HG03103 (cell line): Measurements from ENCODE around the gene RXRA.
"Not testable (repeated sequence)": the region's sequence is repeated elsewhere in the genome, so short reads cannot be mapped to it uniquely, and the experiment has no call there.

Source experiments
- ATAC-seq: cut with Tn5 transposase; IDR thresholded peaks from one replicate; pipeline ENCODE4 v1.9.1; 2021; ENCODE audit warnings: low read depth; ENCODE audit not compliant: unreplicated experiment

Gene RXRA

DNA sequence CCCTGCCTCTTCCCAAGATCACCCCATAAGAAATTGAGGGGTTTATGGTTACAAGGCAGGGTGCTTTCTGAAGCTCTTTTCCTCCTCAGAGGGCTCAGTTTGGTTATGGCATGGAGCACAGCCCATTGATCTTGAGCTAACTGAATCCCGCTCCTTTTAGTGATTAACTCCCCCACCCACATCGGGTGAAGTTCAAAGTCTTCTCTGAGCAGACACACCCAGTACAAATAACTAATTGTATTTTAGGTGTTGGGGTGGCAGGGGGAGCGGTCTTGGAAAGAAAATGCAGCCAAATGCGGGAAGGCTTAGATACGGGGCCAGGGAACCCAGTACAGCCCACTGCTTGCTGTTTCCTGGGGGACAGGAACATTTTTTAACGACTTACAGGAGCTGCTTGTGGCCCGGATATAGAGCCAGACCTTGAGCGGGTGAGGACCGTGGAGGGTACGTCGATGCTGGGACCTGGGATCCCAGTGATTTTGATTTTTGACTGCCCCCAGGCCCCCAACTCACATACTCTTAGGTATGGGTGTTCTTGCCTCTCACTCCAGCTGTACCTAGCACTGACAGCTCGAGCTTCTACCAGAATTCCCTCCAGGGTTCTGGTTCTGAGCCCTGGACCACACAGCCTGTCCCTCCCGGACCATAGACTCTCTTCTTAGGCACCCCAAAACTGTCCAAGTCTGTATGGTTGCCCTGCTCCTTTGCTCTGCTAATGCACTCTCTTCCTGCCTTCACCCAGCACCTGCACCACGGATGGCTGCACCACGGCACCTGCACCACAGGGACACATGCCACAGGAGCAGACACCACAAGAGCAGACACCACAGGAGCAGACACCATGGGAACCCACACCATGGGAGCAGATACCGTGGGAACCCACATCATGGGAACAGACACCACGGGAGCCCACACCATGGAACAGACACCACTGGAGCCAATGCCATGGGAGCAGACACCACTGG lies 18.3 kb upstream of the RXRA start:
- ATAC-seq: no peak

DNA sequence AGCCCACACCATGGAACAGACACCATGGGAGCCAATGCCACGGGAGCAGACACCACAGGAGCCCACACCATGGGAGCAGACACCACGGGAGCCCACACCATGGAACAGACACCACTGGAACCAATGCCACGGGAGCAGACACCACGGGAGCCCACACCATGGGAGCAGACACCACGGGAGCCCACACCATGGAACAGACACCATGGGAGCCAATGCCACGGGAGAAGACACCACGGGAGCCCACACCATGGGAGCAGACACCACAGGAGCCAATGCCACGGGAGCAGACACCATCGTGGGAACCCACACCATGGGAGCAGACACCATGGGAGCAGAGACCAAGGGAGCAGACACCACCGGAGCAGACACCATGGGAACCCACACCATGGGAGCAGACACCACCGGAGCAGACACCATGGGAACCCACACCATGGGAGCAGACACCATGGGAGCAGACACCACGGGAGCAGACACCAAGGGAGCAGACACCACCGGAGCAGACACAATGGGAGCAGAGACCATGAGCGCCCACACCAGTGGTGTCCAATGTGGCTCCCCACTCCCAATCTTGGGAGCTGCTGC lies 17.5 kb upstream of the RXRA start:
- not testable (repeated sequence) for ATAC-seq

DNA sequence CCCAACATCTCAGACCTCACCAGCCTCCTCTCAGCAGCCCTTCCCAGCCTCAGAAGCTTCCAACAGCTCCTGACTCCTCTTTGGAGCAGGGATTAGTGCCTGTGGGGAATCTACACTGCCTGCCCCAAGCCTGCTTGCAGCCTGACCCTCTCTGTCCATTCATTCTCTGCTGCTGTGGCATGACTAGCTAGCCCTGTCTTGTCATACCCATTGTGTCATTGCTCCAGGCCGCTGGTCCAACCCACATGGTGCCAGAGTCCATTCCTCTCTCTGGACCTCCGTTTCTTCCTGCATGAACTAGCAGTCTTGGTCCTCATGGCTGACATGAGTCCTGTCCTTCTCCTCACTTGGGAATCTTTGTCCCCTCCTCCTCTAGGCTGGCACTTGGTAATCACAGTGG lies 12.8 kb upstream of the RXRA start:
- ATAC-seq: no peak

DNA sequence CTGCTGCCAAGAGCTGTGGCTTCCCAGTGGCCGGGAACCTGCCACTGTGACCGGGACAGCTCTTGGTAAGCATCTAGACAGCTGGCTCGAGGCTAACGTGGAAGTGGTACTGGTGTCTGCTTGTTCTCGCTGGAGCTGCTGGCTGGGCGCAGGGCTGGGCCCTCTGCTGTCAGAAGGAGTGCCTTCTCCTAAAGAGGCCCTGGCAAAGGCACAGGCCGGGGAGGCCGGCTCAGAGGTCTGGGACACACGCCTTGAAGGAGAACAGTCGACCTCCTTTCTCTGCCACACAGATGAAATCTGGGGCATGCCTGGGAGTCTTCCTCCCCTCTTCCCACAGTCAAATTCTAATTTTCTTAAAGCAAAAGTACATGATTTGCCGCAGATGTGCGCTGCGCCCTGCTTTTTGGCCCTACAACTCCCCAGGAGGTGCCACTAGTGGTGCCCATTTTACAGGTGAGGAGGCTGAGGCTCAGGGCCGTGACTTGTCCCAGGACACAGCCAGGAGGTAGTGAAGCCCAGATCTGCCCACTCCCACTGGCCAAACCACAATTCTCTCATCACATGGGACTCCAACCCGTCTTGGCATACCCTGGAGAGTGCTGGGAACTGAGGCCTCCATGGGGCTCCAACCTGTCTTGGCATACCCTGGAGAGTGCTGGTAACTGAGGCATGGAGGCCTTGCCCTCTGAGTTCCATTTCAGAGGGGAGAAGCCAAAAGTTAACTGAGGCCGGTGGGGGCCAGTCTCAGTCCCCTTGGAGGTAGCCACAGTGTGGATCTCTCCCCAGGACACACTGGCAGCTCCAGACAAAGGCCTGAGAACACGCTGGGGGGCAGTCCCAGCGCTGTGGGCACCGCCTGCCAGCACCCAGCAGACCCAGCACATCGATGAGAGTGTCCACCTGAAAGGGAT lies 12.0 kb upstream of the RXRA start:
- ATAC-seq: no peak

DNA sequence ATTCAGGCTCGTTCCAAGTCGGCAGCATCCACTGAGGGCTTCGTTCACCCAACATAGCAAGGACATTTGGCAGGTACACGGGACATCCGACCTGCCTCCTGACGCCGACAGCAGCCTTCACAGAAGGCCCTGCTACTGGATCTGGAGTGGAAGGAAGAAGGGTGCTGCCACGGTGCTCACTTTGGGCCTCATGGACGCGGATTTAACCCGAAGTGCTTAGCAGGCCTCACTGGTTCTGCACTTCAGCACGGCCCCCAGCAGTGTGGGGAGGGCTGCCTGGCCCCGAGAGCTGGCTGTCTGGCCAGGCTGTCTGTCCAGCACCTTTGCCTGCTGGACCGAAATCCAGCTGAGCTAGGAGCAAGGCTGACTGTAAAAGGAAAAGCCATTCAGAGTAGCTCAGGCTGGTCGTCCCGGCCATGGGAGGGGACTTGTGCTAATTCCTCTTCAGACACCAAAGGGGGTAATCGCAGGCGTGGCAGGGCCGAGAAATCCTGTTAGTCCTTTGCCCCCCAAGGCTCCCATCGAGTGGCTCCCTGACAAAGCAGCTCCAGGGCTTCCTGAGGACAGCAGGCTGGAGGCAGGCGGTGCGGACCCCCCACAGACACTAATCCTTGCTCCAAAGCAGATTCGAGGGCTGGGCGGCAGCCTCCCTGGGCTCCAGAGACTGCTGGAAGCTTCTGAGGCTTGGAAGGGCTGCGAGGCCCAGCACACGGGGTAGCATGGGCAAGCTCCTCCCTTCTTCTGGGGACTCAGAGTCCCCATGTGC lies 11.1 kb upstream of the RXRA start:
- ATAC-seq: no peak

DNA sequence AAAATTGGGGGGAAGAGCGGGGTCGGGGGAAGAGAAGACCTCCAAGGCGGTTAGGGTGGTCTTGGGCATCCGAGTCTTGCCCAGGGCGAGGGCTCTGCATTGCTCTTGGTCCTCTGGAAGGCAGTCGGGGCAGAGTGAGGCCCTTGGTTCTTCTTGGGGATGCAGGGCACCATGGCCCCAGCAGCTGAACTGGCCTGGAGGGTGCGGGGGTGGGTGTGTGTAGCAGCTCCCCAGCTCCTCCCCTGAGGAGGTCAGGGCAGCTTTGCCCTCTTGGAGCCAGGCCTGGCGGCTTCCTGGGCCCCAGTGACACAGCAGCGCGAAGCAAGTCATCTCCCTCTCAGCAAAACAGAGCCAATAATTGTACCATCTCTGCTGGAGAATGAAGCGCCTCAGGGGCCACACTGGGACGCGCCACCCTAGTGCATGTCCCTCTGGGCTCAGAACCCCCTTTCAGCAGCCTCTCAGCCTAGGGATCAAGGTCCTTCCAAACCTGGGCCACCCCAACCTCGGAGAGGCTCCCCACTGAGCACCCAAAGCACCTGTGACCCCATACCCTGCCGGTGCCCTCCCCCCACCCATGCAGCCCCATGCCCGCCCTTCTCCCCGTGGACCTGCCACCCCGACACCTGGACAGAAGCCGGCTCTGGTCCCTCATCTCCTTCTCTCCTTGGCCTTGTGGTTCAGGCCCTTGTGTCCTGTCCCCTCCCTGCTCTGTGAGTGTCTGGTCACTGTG lies 10.4 kb upstream of the RXRA start:
- ATAC-seq: no peak

DNA sequence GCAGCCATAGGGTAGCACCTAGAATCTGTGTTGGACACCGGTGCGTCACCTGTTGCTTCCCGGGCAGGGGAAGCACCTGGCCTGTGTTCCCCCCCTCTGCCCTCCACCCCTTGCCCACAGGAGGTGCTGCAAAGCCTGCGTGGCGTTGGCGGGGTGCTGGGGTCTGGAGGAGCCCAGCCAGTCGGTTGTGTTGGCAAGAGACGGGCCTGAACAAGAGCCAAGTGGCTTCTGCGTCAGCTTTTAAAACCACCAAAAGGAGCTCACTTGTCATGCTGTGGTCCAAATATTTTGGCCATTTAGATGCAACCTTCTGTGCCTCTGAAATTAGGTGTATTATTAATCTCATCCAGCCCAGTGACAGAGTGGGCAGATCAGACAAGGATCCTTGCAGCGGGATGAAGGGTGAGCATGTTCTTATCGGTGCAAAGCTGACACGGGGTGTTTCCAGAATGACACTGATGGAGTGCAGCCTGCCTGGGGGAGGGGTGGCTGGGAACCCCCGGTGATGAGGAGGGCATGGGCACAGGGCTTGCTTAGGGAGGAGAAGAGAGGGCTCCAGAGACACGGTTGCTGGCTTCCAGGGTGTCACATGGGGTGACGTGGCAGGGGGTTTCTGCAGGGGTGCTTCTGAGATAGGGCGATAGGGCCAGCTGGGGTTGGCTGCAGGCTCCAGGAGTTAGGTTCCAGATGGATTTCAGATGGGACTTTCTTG lies 9.7 kb upstream of the RXRA start:
- no peak for ATAC-seq

DNA sequence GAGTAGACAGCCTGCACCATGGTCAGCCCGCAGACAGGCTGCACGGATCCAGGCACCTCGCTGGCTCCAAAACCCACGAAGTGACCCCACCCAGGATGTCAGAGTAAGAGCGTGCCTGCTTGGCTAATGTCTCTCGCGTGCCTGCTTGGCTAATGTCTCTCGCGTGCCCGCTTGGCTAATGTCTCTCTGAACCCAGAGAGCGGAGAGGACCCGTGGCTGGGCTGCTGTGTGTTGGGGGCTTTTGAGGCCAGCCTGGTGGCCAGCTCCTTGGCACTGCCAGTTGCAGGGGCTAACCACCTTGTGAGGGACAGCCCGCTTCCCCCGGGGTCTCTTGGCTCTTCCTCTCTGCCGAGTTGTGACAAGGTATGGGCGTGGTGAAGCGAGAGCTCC lies 8.9 kb upstream of the RXRA start:
- no peak for ATAC-seq

DNA sequence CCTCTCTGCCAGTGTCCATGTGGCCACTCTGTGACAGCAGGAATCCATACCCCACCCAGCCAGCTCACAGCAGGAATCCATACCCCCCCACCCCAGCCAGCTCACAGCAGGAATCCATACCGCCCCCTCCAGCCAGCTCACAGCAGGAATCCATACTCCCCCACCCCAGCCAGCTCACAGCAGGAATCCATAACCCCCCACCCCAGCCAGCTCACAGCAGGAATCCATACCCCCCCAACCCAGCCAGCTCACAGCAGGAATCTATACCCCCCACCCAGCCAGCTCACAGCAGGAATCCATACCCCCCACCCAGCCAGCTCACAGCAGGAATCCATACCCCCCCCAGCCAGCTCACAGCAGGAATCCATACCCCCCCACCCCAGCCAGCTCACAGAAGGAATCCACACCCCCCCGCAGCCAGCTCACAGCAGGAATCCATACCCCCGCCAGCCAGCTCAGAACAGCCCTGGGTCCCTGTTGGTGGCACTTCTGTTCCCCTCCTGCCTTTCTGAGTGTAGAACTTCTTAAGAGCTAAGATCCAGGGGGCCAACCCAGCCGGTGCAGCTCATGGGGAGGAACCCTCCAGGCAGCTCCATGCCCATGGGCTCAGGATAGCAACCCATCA lies 8.4 kb upstream of the RXRA start:
- no peak for ATAC-seq

DNA sequence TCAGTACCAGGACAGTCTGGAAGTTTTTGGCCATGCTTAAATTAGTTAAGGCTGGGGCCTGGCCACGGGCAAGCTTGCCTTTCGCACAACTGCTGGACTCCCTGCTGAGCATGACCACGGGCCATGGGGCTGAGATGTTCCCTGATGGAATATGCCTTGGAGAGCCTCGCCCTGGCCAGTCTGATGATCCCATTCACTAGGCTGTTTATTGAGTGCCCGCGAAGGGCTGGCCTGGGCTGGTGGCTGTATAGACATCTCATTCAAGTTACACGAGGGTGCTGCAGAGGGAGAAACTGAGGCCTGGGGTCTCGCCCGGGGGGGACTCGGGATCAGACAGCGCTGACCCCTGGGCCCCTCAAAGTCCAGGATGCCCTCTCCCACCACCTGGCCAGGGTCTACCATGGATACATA lies 7.8 kb upstream of the RXRA start:
- ATAC-seq: no peak

DNA sequence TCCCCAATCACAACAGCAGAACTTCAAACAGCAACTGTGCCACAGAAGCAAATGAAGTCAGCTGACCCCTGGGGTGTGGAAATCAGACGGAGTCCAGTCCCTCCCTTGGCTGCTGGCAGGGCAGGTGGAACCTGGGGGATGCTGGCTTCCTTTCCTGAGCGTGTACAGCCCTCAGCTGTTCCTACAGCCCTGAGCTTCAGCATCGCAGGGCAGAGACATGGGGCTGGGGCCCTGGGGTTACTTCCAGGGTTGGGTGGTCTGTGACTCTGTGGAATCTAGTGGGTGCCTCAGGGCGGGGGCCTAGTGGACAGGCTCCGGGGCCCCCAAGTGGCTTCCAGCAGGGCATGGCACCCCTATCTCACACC lies 7.3 kb upstream of the RXRA start:
- ATAC-seq: no peak

DNA sequence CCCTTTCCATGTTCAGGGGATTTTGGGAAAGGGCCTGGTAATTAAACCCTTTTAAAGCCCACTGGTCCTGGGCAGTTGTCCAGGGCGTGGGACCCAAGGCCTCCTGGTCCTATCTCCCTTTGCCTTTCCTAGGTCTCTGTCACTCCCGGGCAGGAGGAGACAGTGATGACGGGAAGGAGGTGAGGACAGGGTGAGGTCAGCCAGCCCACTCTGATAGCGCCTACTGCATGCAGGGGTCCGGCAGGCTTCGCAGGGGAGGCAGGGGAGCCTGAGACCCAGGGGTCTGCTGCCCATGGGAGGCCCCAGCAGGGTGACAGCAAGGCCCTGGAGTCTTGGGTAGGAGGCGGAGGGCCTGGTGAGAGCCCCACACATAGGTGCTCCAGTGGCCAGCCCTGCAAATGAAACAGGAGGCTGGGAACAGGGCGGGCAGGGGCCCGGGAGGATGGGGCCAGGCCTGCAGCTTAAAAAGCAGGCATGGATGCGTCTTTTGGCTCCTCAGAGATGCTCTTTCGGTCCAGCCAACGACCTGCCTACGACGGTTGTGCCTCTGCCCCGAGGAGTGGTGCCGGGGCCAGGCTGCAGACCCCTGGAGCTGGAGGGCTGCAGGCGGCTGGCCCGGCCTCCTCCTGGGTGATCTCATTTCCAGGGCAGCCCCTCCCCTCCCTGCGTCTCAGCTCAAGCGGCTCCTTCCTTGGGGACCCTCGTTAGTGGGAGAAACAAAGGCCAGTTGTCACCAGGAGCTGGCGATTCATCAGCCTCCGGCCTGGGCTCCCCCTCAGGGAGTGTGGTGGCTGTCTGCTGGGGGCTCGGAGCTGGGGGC lies 6.7 kb upstream of the RXRA start:
- ATAC-seq: no peak

DNA sequence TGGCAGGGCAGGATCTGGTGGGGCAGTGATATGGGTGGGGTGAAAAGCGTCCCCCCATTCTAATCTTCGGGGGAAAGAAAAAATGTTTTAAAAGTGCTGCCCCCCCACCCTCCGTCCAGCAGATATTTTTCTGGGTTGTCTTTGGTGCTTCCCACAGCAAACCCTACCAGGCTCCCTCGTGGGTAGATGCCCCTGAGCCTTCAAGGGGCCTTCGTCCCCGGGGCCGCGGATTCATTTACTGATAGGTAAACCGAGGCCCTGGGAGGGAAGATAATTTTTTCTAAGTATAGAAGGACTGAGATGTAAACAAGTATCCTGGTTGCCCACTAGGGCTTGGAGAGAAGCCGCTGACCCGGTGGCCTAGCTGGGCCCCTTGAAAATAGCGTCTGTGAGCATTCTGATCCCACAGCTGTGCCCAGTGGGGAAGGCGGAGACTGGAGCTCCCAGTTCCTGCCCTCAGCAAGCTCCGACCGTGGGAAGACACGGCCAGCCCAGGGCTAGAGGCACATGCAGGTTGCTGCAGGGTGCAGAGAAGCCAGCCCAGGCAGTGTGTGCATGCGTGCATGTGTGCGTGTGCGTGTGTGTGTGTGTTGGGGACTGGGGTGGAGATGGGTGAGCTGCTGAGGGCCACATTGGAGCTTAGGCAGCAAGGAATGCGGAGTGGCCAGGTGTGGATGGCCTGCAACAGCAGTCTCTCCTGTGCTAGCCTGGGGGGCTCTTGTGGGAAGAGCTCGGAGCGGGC lies 6.0 kb upstream of the RXRA start:
- ATAC-seq: no peak

DNA sequence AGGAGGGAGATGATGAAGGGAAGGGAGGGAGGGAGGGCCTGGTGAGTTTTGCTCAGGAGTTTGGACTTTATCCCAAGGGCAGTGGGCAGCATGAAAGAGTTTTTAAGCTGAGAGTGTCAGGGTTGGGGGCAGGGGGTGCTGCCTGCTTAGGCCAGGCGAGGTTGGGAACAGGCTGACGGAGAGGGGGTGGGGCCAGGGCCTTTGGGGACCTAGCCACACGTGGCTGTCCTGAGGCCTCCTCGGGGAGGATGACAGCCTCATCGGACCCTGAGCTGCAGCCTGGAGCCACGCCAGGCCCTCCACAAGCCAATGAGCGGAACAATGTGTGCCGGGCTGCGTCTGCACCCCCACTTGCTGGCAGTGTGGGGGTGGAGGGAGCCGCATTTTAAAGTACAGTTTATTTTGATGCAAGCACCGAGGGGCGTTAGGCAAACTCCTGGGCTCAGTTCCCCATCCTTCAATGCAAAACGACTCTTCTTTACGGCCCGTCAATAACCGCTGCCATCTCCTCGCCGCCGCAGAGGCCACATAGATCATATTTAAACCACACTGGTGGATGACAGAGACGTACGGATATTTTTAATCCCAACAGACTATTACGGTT lies 5.3 kb upstream of the RXRA start:
- no peak for ATAC-seq

DNA sequence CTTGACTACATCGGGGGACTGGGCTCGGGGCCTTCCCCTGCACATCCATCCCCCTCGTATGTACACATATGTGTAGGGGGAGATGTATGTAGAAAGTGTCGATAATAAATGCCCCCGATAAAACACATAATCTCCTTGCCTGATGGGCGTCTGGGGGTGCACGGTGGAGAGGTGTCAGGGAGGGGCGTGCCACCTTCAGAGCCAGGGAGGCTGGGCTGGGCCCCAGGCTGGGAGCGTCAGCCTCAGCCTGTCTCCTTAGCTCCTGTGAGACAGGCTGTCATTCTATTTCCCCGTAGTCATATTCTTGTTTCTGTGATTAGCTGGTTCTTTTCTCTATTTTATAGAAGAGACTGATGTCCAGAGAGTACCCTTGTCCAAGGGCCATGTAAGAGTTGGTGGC lies 4.7 kb upstream of the RXRA start:
- ATAC-seq: no peak

DNA sequence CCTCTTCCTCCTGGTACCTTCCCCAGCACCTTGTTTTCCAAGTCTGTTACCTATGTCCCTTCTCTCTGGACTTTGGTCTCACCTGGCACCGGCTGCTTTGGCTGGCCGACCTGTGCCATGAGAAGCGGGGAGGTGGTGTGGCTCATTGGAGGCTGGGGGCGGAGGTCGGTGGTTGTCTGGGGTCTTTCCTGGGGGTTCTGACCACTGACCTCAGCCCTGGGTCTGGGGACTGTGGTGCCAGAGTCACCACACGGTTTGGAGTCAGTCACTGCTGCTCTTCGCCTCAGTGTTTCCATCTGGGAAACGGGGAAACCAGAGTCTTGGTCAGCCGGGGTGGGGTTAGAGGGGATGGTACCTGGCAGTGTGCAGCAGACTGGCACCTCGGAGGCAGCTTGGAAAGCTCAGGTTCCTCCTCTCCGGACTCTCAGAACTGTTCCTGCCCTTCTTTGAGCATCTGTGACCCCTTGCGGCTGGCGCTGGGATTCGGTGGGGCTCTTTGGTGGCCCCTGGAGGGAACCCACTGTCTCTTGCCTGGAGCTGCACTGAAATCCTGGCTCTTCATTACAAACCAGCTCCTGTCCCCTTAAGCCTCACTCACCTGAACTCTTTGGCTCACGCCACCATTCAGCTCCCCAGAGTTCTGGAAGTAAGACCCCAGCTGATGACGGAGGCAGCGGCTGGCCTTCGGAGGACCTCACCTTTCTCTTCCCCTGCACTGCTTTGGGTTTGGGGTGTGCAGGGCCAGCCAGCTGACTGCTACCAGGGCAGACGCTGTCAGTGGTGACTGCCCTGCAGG lies 4.1 kb upstream of the RXRA start:
- no peak for ATAC-seq
